Measurements from ENCODE around the gene ZDHHC3. TPM values are rescaled to one million over a fixed set of nuclear protein-coding genes. Genes with fewer than 3 reads are reported as not detected.

Gene ZDHHC3
- total RNA-seq, 1 experiment from 2014 or later = 94.7 TPM

DNA sequence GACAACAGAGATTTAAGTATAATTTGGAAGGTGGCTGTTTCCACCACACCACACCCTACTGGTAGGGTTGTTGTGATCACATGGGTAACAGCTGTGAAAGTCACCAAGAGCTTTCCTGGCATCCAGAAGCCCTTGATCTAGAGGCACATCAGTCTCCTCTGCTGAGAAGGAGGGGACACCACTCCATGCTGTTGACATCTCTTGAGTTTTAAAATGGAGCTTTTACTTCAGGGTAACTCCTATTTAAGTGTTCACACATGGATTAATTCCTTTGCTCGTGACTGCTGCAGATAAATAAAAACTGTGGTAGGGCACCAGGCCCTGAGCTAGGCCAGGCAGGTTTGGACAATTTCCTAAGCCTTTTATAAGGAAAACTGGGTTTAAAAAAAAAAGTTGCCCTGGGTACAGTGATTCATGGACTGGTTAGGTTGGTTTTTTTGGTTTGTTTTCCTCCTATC is 7.5 kb upstream of the ZDHHC3 start:
- ChIA-PET POLR2A (ENCODE audit: low non-redundant PET) (no interaction called here), CTCF (no interaction called here)
- intact Hi-C loops (cut with micrococcal nuclease; ENCODE audit: unreplicated experiment) = no loop called here
- peaks cover 13% of the 10 kb centered on the region for H3K4me1 ChIP-seq (ENCODE audit: insufficient read depth, low read length, poor library complexity, severe bottlenecking)
- peak overlapping the region; percentile 40 for H3K27ac ChIP-seq (ENCODE audit: low read depth, low read length, poor library complexity, severe bottlenecking)
- TF ChIP-seq, protein P1, sequence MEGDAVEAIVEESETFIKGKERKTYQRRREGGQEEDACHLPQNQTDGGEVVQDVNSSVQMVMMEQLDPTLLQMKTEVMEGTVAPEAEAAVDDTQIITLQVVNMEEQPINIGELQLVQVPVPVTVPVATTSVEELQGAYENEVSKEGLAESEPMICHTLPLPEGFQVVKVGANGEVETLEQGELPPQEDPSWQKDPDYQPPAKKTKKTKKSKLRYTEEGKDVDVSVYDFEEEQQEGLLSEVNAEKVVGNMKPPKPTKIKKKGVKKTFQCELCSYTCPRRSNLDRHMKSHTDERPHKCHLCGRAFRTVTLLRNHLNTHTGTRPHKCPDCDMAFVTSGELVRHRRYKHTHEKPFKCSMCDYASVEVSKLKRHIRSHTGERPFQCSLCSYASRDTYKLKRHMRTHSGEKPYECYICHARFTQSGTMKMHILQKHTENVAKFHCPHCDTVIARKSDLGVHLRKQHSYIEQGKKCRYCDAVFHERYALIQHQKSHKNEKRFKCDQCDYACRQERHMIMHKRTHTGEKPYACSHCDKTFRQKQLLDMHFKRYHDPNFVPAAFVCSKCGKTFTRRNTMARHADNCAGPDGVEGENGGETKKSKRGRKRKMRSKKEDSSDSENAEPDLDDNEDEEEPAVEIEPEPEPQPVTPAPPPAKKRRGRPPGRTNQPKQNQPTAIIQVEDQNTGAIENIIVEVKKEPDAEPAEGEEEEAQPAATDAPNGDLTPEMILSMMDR (conservative IDR thresholded peaks at IDR 0.05; ENCODE audit: low read depth, low read length) = no peak
- no peak for TF ChIP-seq EZH2 (IDR thresholded peaks at IDR 0.05; ENCODE audit: borderline replicate concordance, low read depth, low read length, poor library complexity, severe bottlenecking)
- no peaks in the 10 kb centered on the region for H3K9me3 ChIP-seq (ENCODE audit: low read depth, low read length, poor library complexity, severe bottlenecking)
- DNase-seq (ENCODE audit: low spot score) = no peak
- BruUV-seq (replicated peaks) = no TSS peak
- H3K36me3 ChIP-seq (ENCODE audit: insufficient read depth, low read length, poor library complexity, severe bottlenecking) = peaks cover 6% of the 10 kb centered on the region
- H3K27me3 ChIP-seq (replicated peaks; ENCODE audit: insufficient read depth, low read depth, low read length, poor library complexity) = no peaks in the 10 kb centered on the region
- H3K4me3 ChIP-seq (ENCODE audit: low read depth, low read length, poor library complexity, severe bottlenecking) = no peak overlapping the region

DNA sequence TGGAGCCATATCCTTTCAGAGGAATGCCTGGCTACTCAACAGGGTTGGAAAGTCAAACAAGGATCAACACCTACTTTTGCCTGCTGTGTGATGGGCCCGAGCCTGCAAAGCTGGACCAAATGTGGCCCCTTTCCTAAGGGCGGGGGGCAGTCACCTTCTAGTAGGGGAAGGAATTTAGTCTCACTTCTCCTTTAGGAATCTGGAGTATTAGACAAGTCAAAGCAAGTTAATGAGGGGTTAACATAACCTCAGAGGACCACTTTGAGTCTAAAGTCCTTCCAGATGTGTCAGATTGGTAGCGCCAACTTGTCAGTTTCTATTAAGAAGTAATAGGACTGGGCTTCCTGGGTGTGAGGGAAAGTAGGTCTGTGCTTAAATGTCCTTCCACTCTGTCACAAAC is 6.8 kb upstream of the ZDHHC3 start:
- no peaks in the 10 kb centered on the region for H3K9me3 ChIP-seq (ENCODE audit: low read depth, low read length, poor library complexity, severe bottlenecking)
- TF ChIP-seq, protein P1 (conservative IDR thresholded peaks at IDR 0.05; ENCODE audit: low read depth, low read length) = no peak
- no peak for TF ChIP-seq EZH2 (IDR thresholded peaks at IDR 0.05; ENCODE audit: borderline replicate concordance, low read depth, low read length, poor library complexity, severe bottlenecking)
- CTCF ChIA-PET = no interaction called here
- peaks cover 6% of the 10 kb centered on the region for H3K36me3 ChIP-seq (ENCODE audit: insufficient read depth, low read length, poor library complexity, severe bottlenecking)
- peak overlapping the region; percentile 37 for H3K27ac ChIP-seq (ENCODE audit: low read depth, low read length, poor library complexity, severe bottlenecking)
- peaks cover 13% of the 10 kb centered on the region for H3K4me1 ChIP-seq (ENCODE audit: insufficient read depth, low read length, poor library complexity, severe bottlenecking)
- BruUV-seq (replicated peaks) = no TSS peak
- intact Hi-C loops (cut with micrococcal nuclease; ENCODE audit: unreplicated experiment) = no loop called here
- POLR2A ChIA-PET (ENCODE audit: low non-redundant PET) = no interaction called here
- H3K4me3 ChIP-seq (ENCODE audit: low read depth, low read length, poor library complexity, severe bottlenecking) = no peak overlapping the region
- no peaks in the 10 kb centered on the region for H3K27me3 ChIP-seq (replicated peaks; ENCODE audit: insufficient read depth, low read depth, low read length, poor library complexity)
- no peak for DNase-seq (ENCODE audit: low spot score)

DNA sequence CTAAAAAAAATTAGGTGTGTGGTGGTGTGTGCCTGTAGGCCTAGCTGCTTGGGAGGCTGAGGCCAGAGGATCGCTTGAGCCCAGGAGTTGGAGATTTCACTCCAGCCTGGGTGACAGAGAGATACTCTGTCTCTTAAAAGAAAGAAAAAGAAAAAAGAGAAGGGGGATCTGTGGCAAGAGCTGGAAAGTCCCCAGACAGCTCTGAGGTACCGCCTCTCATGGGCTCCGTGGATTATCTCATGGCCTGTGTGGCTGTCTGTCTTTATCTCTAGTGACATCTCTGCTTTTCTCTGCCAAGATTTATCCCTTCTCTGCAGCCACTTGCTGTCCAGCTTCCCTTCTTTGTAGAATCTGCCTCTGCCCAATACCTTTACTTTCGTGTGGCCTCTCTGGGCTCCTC is 5.8 kb upstream of the ZDHHC3 start:
- H3K27ac ChIP-seq (ENCODE audit: low read depth, low read length, poor library complexity, severe bottlenecking) = peak overlapping the region; percentile 30
- H3K9me3 ChIP-seq (ENCODE audit: low read depth, low read length, poor library complexity, severe bottlenecking) = no peaks in the 10 kb centered on the region
- BruUV-seq (replicated peaks) = no TSS peak
- no peaks in the 10 kb centered on the region for H3K27me3 ChIP-seq (replicated peaks; ENCODE audit: insufficient read depth, low read depth, low read length, poor library complexity)
- POLR2A ChIA-PET (ENCODE audit: low non-redundant PET) = no interaction called here
- H3K4me3 ChIP-seq (ENCODE audit: low read depth, low read length, poor library complexity, severe bottlenecking) = no peak overlapping the region
- TF ChIP-seq, protein P1 (conservative IDR thresholded peaks at IDR 0.05; ENCODE audit: low read depth, low read length) = no peak
- TF ChIP-seq EZH2 (IDR thresholded peaks at IDR 0.05; ENCODE audit: borderline replicate concordance, low read depth, low read length, poor library complexity, severe bottlenecking) = no peak
- peaks cover 6% of the 10 kb centered on the region for H3K4me1 ChIP-seq (ENCODE audit: insufficient read depth, low read length, poor library complexity, severe bottlenecking)
- CTCF ChIA-PET = no interaction called here
- DNase-seq (ENCODE audit: low spot score) = no peak
- peaks cover 6% of the 10 kb centered on the region for H3K36me3 ChIP-seq (ENCODE audit: insufficient read depth, low read length, poor library complexity, severe bottlenecking)
- intact Hi-C loops (cut with micrococcal nuclease; ENCODE audit: unreplicated experiment) = no loop called here

Measured in A673 (cell line).